NT2/D1 (cell line): ENCODE results near the gene CA5A.

Experiments
- YY1 ChIP-seq: IDR thresholded peaks from 2 replicates; pipeline ENCODE4 v1.6.1; 2011; ENCODE audit not compliant: insufficient read length, insufficient read depth
- ZNF274 ChIP-seq: IDR thresholded peaks from 2 replicates; pipeline ENCODE4 v1.6.1; 2011; ENCODE audit warnings: mild to moderate bottlenecking, low read depth, low read length

DNA sequence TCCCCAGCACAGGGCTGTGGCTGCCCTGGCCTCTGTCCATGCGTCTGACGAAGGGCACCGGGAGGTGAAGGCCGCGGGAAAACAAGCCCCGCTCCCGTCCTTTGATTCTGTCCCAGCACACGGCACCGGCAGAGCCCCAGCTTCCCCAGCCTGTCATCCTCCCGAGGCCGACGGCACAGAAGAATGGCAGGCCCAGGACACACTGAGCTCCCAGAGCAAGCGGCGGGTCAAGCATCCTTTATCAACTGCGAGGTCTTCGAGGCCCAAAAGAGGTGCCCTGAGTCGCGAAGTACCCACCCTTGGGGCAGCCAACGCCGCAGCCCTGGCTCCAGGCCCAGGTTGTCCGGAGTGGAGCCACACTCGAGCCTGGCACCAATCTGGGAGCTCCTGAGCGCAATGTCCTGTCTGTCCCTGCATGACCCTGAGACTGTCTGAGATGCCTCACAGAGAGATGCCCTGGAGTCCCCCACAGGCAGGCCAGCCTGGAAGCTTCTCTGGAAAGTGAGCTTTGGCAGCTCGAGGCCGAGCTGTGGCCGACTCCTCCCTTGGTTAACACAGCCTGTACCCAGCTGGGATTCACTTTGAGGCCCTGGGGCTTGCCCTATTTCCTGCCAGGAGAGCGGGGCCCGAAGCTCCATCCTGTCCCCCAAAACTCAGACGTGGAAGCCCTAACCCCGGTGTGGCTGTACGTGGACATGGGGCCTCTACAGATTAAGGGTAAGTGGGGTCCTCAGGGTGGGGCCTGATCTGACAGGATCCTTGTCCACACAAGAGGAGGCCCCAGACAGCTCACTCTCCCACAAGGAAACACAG lies 90.3 kb downstream of the CA5A start:
- TF ChIP-seq YY1: no peak
- TF ChIP-seq ZNF274: no peak
